Measurements from ENCODE around the gene FAM43A.

The FAM43A gene

GRCh38 chr3:194686414-194686815, 732 bp downstream of the FAM43A start:
- TF ChIP-seq, protein P1, sequence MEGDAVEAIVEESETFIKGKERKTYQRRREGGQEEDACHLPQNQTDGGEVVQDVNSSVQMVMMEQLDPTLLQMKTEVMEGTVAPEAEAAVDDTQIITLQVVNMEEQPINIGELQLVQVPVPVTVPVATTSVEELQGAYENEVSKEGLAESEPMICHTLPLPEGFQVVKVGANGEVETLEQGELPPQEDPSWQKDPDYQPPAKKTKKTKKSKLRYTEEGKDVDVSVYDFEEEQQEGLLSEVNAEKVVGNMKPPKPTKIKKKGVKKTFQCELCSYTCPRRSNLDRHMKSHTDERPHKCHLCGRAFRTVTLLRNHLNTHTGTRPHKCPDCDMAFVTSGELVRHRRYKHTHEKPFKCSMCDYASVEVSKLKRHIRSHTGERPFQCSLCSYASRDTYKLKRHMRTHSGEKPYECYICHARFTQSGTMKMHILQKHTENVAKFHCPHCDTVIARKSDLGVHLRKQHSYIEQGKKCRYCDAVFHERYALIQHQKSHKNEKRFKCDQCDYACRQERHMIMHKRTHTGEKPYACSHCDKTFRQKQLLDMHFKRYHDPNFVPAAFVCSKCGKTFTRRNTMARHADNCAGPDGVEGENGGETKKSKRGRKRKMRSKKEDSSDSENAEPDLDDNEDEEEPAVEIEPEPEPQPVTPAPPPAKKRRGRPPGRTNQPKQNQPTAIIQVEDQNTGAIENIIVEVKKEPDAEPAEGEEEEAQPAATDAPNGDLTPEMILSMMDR (conservative IDR thresholded peaks at IDR 0.05; ENCODE audit: low read length): no peak
- TF ChIP-seq EZH2phosphoT487 (IDR thresholded peaks at IDR 0.05; ENCODE audit: borderline replicate concordance): no peak
- H3K9ac ChIP-seq (ENCODE audit: low read depth, low read length, poor library complexity, severe bottlenecking): no peak overlapping the region
- H2AFZ ChIP-seq (ENCODE audit: low read length): no peak overlapping the region

GRCh38 chr3:194686816-194687637, 1.3 kb downstream of the FAM43A start:
- peaks cover 51% of the 10 kb centered on the region for H3K4me1 ChIP-seq (ENCODE audit: insufficient read depth, low read length, poor library complexity, severe bottlenecking)
- H3K36me3 ChIP-seq (ENCODE audit: insufficient read depth, low read length): no peaks in the 10 kb centered on the region
- no peak overlapping the region for H3K4me3 ChIP-seq (ENCODE audit: low read length, poor library complexity, severe bottlenecking)
- H2AFZ ChIP-seq (ENCODE audit: low read length): no peak overlapping the region
- no peaks in the 10 kb centered on the region for H3K27me3 ChIP-seq (ENCODE audit: insufficient read depth, low read length, poor library complexity, severe bottlenecking)
- no peaks in the 10 kb centered on the region for H3K9me3 ChIP-seq (ENCODE audit: insufficient read depth, low read depth, low read length)
- H4K20me1 ChIP-seq (ENCODE audit: insufficient read depth, low read length, poor library complexity, severe bottlenecking): no peaks in the 10 kb centered on the region
- H3K4me2 ChIP-seq (ENCODE audit: low read depth, low read length, poor library complexity, severe bottlenecking): no peak overlapping the region
- H3K9ac ChIP-seq (ENCODE audit: low read depth, low read length, poor library complexity, severe bottlenecking): no peak overlapping the region
- no peaks in the 10 kb centered on the region for H3K9me2 ChIP-seq (replicated peaks; ENCODE audit: low read depth, low read length)
- H3F3A ChIP-seq (ENCODE audit: low read depth): no peaks in the 10 kb centered on the region
- TF ChIP-seq, protein P1 (conservative IDR thresholded peaks at IDR 0.05; ENCODE audit: low read length): no peak
- TF ChIP-seq EZH2phosphoT487 (IDR thresholded peaks at IDR 0.05; ENCODE audit: borderline replicate concordance): no peak
- H3K79me2 ChIP-seq (ENCODE audit: insufficient read depth, low read length): no peaks in the 10 kb centered on the region

More at GRCh38 chr3:194686414-194686815, 732 bp downstream of the FAM43A start:
- Histone ChIP-seq H3K4me1 (ENCODE audit: insufficient read depth, low read length, poor library complexity, severe bottlenecking) (peaks cover 47% of the 10 kb centered on the region), H3K36me3 (ENCODE audit: insufficient read depth, low read length) (no peaks in the 10 kb centered on the region), H3K79me2 (ENCODE audit: insufficient read depth, low read length) (no peaks in the 10 kb centered on the region), H3K4me3 (ENCODE audit: low read length, poor library complexity, severe bottlenecking) (no peak overlapping the region), H3F3A (ENCODE audit: low read depth) (no peaks in the 10 kb centered on the region), H3K4me2 (ENCODE audit: low read depth, low read length, poor library complexity, severe bottlenecking) (no peak overlapping the region), H4K20me1 (ENCODE audit: insufficient read depth, low read length, poor library complexity, severe bottlenecking) (no peaks in the 10 kb centered on the region), H3K27me3 (ENCODE audit: insufficient read depth, low read length, poor library complexity, severe bottlenecking) (no peaks in the 10 kb centered on the region), H3K9me3 (ENCODE audit: insufficient read depth, low read depth, low read length) (no peaks in the 10 kb centered on the region), H3K9me2 (replicated peaks; ENCODE audit: low read depth, low read length) (no peaks in the 10 kb centered on the region)

- TF ChIP-seq, protein P1 (conservative IDR thresholded peaks at IDR 0.05; ENCODE audit: low read length): no peak
- TF ChIP-seq EZH2phosphoT487 (IDR thresholded peaks at IDR 0.05; ENCODE audit: borderline replicate concordance): no peak
These were observed 2.0 kb downstream of the FAM43A start for GRCh38 chr3:194687638-194688199.

More at GRCh38 chr3:194687638-194688199, 2.0 kb downstream of the FAM43A start:
- Histone ChIP-seq H3K4me3 (ENCODE audit: low read length, poor library complexity, severe bottlenecking) (no peak overlapping the region), H4K20me1 (ENCODE audit: insufficient read depth, low read length, poor library complexity, severe bottlenecking) (no peaks in the 10 kb centered on the region), H3K27me3 (ENCODE audit: insufficient read depth, low read length, poor library complexity, severe bottlenecking) (no peaks in the 10 kb centered on the region), H3K79me2 (ENCODE audit: insufficient read depth, low read length) (no peaks in the 10 kb centered on the region), H3F3A (ENCODE audit: low read depth) (no peaks in the 10 kb centered on the region), H3K9me2 (replicated peaks; ENCODE audit: low read depth, low read length) (no peaks in the 10 kb centered on the region), H2AFZ (ENCODE audit: low read length) (no peak overlapping the region), H3K36me3 (ENCODE audit: insufficient read depth, low read length) (no peaks in the 10 kb centered on the region), H3K9me3 (ENCODE audit: insufficient read depth, low read depth, low read length) (no peaks in the 10 kb centered on the region), H3K4me1 (ENCODE audit: insufficient read depth, low read length, poor library complexity, severe bottlenecking) (peaks cover 45% of the 10 kb centered on the region), H3K9ac (ENCODE audit: low read depth, low read length, poor library complexity, severe bottlenecking) (no peak overlapping the region), H3K4me2 (ENCODE audit: low read depth, low read length, poor library complexity, severe bottlenecking) (peak overlapping the region; percentile 47)

Measured in Loucy (cell line).